RWPE1 (cell line): ENCODE results near the gene TIE1.
A peak's percentile ranks its signal among the peaks of the same experiment; 100 is the strongest.

Experiments
- CTCF ChIA-PET: fragments of 350-600 bp; sonication (Branson Sonifier 250); formaldehyde crosslinking; extraction: SDS; loops from one replicate; lab custom pipeline; 2021; lab: Yijun Ruan, JAX
- POLR2A ChIA-PET: fragments of 400-600 bp; formaldehyde crosslinking; extraction: SDS; loops from one replicate; lab custom pipeline; 2020; ENCODE audit warnings: antibody characterized with exemption; ENCODE audit not compliant: low non-redundant PET; lab: Yijun Ruan, JAX
- DNase-seq: peaks from one replicate; pipeline ENCODE4 v3.0.0; 2012; ENCODE audit warnings: low spot score
- H3K27ac ChIP-seq: fragments of 450-650 bp; 2 replicates; pipeline ENCODE4 v1.5.1; 2017
- TF ChIP-seq, protein P1 (sequence below): fragments of 450-650 bp; conservative IDR thresholded peaks from 2 replicates; pipeline ENCODE4 v1.5.1; 2017; ENCODE audit warnings: low read depth, mild to moderate bottlenecking

The TIE1 gene

GRCh38 chr1:43352881-43353280, 52.1 kb downstream of the TIE1 start:
- DNase-seq: no peak
- ChIA-PET CTCF (interaction anchor here (0.7 kb wide), 1 partner anchor 505 kb away, joined by 4 read pairs; no protein-coding TSS in a partner anchor), POLR2A (interaction anchor here (0.6 to 0.7 kb wide), 2 partner anchors 29 to 37 kb away, joined by 3 to 5 read pairs; no protein-coding TSS in a partner anchor)
- TF ChIP-seq, protein P1, sequence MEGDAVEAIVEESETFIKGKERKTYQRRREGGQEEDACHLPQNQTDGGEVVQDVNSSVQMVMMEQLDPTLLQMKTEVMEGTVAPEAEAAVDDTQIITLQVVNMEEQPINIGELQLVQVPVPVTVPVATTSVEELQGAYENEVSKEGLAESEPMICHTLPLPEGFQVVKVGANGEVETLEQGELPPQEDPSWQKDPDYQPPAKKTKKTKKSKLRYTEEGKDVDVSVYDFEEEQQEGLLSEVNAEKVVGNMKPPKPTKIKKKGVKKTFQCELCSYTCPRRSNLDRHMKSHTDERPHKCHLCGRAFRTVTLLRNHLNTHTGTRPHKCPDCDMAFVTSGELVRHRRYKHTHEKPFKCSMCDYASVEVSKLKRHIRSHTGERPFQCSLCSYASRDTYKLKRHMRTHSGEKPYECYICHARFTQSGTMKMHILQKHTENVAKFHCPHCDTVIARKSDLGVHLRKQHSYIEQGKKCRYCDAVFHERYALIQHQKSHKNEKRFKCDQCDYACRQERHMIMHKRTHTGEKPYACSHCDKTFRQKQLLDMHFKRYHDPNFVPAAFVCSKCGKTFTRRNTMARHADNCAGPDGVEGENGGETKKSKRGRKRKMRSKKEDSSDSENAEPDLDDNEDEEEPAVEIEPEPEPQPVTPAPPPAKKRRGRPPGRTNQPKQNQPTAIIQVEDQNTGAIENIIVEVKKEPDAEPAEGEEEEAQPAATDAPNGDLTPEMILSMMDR: no peak
- no peak overlapping the region for H3K27ac ChIP-seq

DNA sequence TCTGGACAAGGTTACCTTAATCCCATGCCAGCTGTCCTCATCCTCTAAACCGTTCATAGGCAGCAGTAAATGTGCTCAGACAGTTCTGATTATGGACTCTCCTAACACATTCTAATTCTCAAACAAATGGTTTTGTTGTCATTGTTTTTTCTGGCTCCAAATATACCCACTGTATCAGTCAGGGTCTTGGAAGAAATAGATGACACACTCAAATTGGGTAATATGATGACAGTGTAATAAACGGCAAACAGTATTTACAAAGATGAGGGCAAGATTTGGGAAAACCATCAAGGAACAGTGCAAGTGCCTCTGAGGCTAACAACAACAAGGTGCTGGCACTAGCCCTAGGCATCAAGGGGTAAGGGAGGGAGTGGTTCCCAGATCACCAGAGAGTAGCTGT, 53.7 kb downstream of the TIE1 start:
- H3K27ac ChIP-seq: no peak overlapping the region
- no peak for DNase-seq
- TF ChIP-seq, protein P1: no peak
- CTCF ChIA-PET: interaction anchor here (0.6 to 1.6 kb wide), 2 partner anchors 22 to 127 kb away, joined by 5 to 6 read pairs; no protein-coding TSS in a partner anchor
- POLR2A ChIA-PET: no interaction called here

- ChIA-PET CTCF (interaction anchor here (1.6 kb wide), 1 partner anchor 128 kb away, joined by 6 read pairs; no protein-coding TSS in a partner anchor), POLR2A (interaction anchor here (0.6 kb wide), 1 partner anchor 79 kb away, joined by 4 read pairs; no protein-coding TSS in a partner anchor)
- no peak for DNase-seq
- TF ChIP-seq, protein P1: no peak
- H3K27ac ChIP-seq: no peak overlapping the region
These were observed 54.2 kb downstream of the TIE1 start for GRCh38 chr1:43354936-43355335.

DNA sequence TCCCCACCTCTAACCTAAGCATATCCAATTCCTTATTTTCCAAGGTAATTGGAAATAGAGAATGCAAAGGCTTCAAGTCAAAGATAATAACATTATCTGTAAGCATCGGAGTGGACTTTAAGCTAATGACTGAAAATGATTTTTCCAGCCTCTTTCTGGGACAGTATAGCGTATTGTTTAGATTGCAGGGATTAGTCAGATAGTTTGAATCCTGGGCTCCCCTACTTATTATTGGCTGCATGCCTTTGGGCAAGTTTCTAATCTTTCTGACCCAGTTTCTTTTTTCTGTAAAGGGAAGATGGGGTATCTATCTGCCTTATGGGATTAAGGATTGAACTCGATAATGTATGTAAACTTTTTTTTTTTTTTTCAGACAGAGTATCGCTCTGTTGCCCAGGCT, 56.5 kb downstream of the TIE1 start:
- ChIA-PET POLR2A (no interaction called here), CTCF (interaction anchor here (2.0 kb wide), 1 partner anchor 130 kb away, joined by 9 read pairs; no protein-coding TSS in a partner anchor)
- TF ChIP-seq, protein P1: no peak

DNA sequence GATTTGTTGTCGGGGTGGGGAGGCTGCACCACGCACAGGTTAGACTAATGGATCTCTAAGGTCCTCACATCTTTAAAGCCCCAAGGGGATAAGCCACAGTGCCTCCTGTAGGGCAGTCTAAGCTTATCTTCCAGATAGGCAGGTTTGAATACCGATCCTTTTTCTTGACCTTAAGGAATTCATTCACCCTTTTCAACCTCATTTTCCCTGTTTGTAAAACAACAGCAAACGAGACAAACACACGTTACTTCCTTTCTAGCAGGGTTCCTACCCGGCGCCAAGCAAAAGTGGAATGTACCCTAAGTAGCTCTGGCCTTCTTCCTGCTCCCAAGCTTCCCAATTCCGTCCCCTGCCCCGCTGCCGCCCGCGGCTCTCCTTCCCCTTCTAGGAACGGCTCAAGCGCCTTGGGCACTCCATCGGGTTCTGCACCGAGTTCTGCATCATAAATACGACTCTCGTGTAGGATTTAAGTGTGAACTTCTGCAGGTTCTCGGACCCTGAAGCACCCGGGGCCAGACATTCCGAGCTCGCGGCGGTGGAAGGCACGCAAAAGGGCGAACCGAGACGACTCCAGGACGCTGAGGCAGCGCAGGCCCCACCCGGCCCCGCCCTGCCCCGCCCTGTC, 57.5 kb downstream of the TIE1 start:
- TF ChIP-seq, protein P1: peak; percentile 54
- peak; percentile 48 for DNase-seq
- POLR2A ChIA-PET: interaction anchor here (0.6 to 1.6 kb wide), 4 partner anchors 10 to 152 kb away, joined by 3 to 7 read pairs (median 4); partner anchors contain the start of genes C1orf210 and ELOVL1
- peak overlapping the region; percentile 94 for H3K27ac ChIP-seq
- CTCF ChIA-PET: interaction anchor here (0.6 to 2.0 kb wide), 6 partner anchors 10 to 673 kb away, joined by 3 to 9 read pairs (median 4); partner anchors contain the start of genes ELOVL1, MED8 and SZT2

More for the DNA sequence above, 56.5 kb downstream of the TIE1 start:
- DNase-seq: no peak
- peak overlapping the region; percentile 94 for H3K27ac ChIP-seq
